HG02943 (cell line): ENCODE results near the gene ISCA1.

Experiments
- ATAC-seq: cut with Tn5 transposase; IDR thresholded peaks from one replicate; pipeline ENCODE4 v1.9.1; 2021; ENCODE audit warnings: mild to moderate bottlenecking, low read depth, moderate library complexity; ENCODE audit not compliant: unreplicated experiment

ISCA1 gene

GRCh38 chr9:86238861-86239770 lies 43.2 kb downstream of the ISCA1 start:
- no peak for ATAC-seq

- no peak for ATAC-seq
These were observed 51.5 kb downstream of the ISCA1 start for GRCh38 chr9:86230858-86231257.

GRCh38 chr9:86222667-86223066 lies 59.7 kb downstream of the ISCA1 start:
- ATAC-seq = no peak

DNA sequence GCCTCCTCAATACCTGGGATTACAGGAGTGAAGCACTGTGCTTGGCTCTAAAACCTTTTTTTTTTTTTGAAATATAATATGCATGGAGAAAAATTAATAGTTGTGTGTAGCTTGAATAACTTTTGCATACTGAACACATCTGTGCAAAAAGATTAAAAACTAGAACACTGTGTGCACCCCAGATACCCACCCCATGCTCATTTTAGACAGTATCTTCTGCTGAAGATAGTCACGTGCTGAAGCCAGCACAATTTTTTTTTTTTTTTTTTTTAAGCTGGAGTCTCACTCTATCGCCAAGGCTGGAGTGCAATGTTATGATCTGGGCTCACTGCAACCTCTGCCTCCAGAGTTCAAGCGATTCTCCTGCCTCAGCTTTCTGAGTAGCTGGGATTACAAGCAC lies 62.7 kb downstream of the ISCA1 start:
- no peak for ATAC-seq

DNA sequence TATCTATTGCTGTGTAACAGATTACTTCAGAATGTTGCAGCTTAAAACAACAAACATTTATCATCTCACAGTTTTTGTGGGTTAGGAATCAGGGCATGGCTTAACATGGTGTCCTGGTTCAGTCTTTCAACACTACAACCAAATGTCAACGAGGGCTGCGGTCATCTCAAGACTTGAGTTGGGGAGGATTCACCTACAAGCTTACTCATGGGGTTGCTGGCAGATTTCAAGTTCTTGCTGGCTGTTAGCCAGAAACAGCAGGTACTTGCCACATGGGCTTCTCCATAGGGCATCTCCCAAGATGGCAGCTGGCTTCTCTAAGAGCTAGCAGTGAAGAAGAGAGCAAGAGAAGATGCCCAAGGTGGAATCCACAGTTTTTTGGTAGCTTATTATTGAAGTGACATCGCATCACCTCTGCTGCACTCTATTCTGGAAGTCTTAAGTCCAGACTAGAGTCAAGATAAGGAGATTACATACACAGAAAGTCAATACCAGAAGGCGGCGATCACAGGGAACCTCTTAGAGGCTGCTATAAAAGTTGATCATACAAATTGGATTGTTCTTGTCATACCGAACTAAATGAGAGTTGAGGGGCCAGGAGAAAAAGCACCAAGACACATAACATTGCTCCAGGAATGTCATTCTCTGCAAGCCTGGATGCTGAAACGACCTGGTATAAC lies 65.1 kb downstream of the ISCA1 start:
- no peak for ATAC-seq
